ENCODE measurements around the gene STK17A. TPM values are rescaled to one million over a fixed set of nuclear protein-coding genes. Genes with fewer than 3 reads are reported as not detected.

The STK17A gene
- total RNA-seq, 3 donors from 2014 or later = 17.9 to 30.0 (median 19.5) TPM

DNA sequence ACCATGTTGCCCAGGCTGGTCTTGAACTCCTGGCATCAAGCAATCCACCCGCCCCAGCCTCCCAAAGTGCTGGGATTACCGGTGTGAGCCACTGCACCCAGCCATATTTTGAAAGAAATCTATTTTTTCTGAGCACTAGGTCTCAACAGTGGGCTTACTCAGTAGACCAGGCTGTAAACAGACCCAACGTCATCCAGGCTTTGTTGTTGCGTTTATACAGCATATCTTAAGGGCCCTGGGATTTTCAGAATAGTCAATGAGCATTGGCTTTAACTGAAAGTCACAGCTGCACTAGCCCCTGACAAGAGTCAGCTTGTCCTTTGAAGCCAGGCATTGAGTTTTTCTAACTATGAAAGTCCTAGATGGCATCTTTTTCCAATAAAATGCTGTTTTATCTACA lies 49.8 kb downstream of the STK17A start:
- DNase-seq (no peak), ATAC-seq (no peak)
- intact Hi-C loops (cut with DNase I, micrococcal nuclease) = no loop called here
- H3K9me3 ChIP-seq = no peaks in the 10 kb centered on the region
- H3K36me3 ChIP-seq (ENCODE audit: low read depth) = peaks cover 7% of the 10 kb centered on the region
- no peak overlapping the region for H3K4me3 ChIP-seq
- no peak for TF ChIP-seq CTCF (IDR thresholded peaks at IDR 0.05)
- no peaks in the 10 kb centered on the region for H3K4me1 ChIP-seq (ENCODE audit: low read depth)

DNA sequence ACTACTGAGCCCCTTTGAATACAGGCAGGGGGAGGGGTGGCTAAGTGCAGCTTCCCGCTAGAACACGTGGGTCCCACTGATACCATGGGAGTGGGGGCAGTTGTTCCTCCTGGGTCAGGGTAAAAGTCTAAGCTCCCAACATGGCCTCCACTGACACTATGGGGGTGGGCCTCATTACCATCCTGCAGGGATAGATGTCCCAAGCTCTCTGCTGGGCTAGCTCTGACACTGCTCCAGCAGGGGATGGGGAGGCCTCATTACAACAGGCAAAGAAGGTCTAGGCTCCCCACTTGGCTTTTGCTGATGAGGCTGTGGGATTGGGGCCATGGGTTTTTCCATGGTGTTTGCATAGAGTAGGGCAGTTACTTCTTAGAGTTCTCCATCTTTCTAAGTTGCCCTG lies 51.5 kb downstream of the STK17A start:
- Histone ChIP-seq H3K36me3 (ENCODE audit: low read depth) (peaks cover 7% of the 10 kb centered on the region), H3K4me1 (ENCODE audit: low read depth) (peaks cover 5% of the 10 kb centered on the region), H3K9me3 (no peaks in the 10 kb centered on the region), H3K4me3 (no peak overlapping the region)
- no peak for DNase-seq
- no peak for ATAC-seq
- no peak for TF ChIP-seq CTCF (IDR thresholded peaks at IDR 0.05)
- intact Hi-C loops (cut with DNase I, micrococcal nuclease) = no loop called here

DNA sequence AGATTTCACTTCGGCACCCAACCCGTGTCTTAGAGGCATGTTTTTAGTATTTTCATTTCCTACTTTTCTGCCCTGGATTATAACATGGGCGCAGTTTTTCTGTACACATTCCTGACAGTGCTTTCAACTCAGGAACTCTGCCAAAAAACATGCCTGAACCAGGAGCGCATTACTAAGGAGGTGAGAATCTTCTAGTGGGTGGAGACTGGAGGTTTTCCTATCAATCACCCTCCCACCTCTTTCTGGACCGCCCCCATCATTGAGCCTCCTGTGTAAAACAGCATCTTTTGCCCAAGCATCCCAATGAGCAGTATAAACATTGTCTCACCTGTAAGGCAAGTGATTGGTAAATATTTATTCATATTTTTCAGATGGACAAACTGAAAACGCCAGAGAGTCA lies 53.2 kb downstream of the STK17A start:
- TF ChIP-seq CTCF (IDR thresholded peaks at IDR 0.05) = no peak
- intact Hi-C loops (cut with DNase I, micrococcal nuclease) = no loop called here
- DNase-seq (no peak), ATAC-seq (no peak)
- H3K4me3 ChIP-seq = no peak overlapping the region
- H3K4me1 ChIP-seq (ENCODE audit: low read depth) = peaks cover 10% of the 10 kb centered on the region
- no peaks in the 10 kb centered on the region for H3K9me3 ChIP-seq
- peaks cover 7% of the 10 kb centered on the region for H3K36me3 ChIP-seq (ENCODE audit: low read depth)

DNA sequence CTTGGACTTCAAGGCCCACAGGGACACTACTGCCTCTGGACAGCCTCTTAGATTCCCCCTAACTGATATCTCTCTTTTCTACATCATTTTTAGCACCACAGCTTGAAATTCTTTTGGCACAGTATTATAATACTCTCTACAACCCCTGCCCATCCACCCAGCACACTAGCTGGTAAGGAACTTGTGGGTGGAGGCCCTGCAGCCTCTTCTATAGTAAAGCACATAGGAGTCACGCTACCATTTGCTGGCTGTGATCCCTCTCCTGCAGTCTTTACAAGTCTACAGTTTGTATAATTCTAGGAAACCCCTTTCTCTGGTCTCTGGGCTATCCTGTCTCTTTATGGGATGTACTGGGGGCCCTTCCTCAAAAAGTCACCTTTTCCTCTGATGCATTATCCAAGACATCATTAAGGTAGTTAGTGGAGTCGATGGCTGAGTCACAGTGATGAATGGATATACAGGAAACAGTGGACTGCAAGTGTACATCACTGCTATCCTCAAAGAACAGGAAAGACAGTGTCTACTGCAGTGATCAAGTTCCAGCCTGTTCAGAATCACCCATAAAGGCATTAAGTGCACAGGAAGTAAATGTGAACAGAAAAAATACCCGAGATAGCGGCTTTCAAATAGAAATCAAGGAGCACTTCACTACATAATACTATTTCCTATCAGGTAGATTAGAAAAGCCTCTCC lies 54.4 kb downstream of the STK17A start:
- H3K36me3 ChIP-seq (ENCODE audit: low read depth) = no peaks in the 10 kb centered on the region
- H3K4me3 ChIP-seq = no peak overlapping the region
- no peak for DNase-seq

GRCh38 chr7:43639858-43640491 lies 57.1 kb downstream of the STK17A start:
- Histone ChIP-seq H3K36me3 (ENCODE audit: low read depth) (no peaks in the 10 kb centered on the region), H3K9me3 (no peaks in the 10 kb centered on the region), H3K4me3 (no peak overlapping the region), H3K4me1 (ENCODE audit: low read depth) (peaks cover 10% of the 10 kb centered on the region)
- DNase-seq = peak in 2 of 3 donors; percentile 53 to 65
- intact Hi-C loops (cut with DNase I, micrococcal nuclease) = no loop called here
- ATAC-seq = peak; percentile 94
- TF ChIP-seq CTCF (IDR thresholded peaks at IDR 0.05) = no peak

More for the DNA sequence above, 54.4 kb downstream of the STK17A start:
- ATAC-seq = peak; percentile 56
- no peaks in the 10 kb centered on the region for H3K9me3 ChIP-seq
- intact Hi-C loops (cut with DNase I, micrococcal nuclease) = no loop called here
- TF ChIP-seq CTCF (IDR thresholded peaks at IDR 0.05) = no peak
- H3K4me1 ChIP-seq (ENCODE audit: low read depth) = peaks cover 10% of the 10 kb centered on the region

All from mucosa of descending colon (tissue), 3 donors.